Stimulated activated naive CD8-positive, alpha-beta T cell treated with anti-CD3 and anti-CD28 coated beads, Interleukin-15, Interleukin-2, amounts not matched to agents 100 ng/mL and 50 ng/mL, for 24 hours (primary cell): Measurements from ENCODE around the gene GYPC.
"Not testable (repeated sequence)": the region's sequence is repeated elsewhere in the genome, so short reads cannot be mapped to it uniquely, and the experiment has no call there.

Experiments used
- H3K27ac Mint-ChIP-seq: one replicate; pipeline ENCODE4 v1.8.0; 2021; ENCODE audit warnings: mild to moderate bottlenecking, mixed read lengths
- H3K27me3 Mint-ChIP-seq: one replicate; pipeline ENCODE4 v1.8.0; 2021; ENCODE audit warnings: mixed read lengths
- H3K36me3 Mint-ChIP-seq: one replicate; pipeline ENCODE4 v1.8.0; 2021; ENCODE audit warnings: low read depth, mixed read lengths
- H3K4me1 Mint-ChIP-seq: one replicate; pipeline ENCODE4 v1.8.0; 2021; ENCODE audit warnings: low read depth, mixed read lengths
- H3K4me3 Mint-ChIP-seq: one replicate; pipeline ENCODE4 v1.8.0; 2021; ENCODE audit warnings: mild to moderate bottlenecking, mixed read lengths
- H3K9me3 Mint-ChIP-seq: one replicate; pipeline ENCODE4 v1.8.0; 2021; ENCODE audit warnings: mixed read lengths

GYPC gene

GRCh38 chr2:126655500-126656430, at the start of gene GYPC:
GYPC (plus strand) TSS chr2:126656158; CDS start chr2:126656264, 106 bp downstream.
- peak within 1 kb of the TSS; percentile 93 for H3K4me3 Mint-ChIP-seq
- H3K9me3 Mint-ChIP-seq: peaks cover 3% of the 10 kb centered on the region
- peak within 1 kb of the TSS; percentile 99 for H3K27ac Mint-ChIP-seq
- no peaks in the 10 kb centered on the region for H3K27me3 Mint-ChIP-seq
- peaks cover 46% of the 10 kb centered on the region for H3K4me1 Mint-ChIP-seq
- H3K36me3 Mint-ChIP-seq: peaks cover 27% of the 10 kb centered on the region

GRCh38 chr2:126614524-126615227, 41.3 kb upstream of the GYPC start:
- H3K27me3 Mint-ChIP-seq: no peaks in the 10 kb centered on the region
- H3K36me3 Mint-ChIP-seq: no peaks in the 10 kb centered on the region
- no peak overlapping the region for H3K27ac Mint-ChIP-seq
- H3K4me3 Mint-ChIP-seq: no peak overlapping the region
- peaks cover 5% of the 10 kb centered on the region for H3K4me1 Mint-ChIP-seq
- no peaks in the 10 kb centered on the region for H3K9me3 Mint-ChIP-seq

- H3K9me3 Mint-ChIP-seq: no peaks in the 10 kb centered on the region
Observed at GRCh38 chr2:126616606-126617069, 39.3 kb upstream of the GYPC start.

GRCh38 chr2:126620302-126620701, 35.7 kb upstream of the GYPC start:
- no peaks in the 10 kb centered on the region for H3K27me3 Mint-ChIP-seq
- no peaks in the 10 kb centered on the region for H3K36me3 Mint-ChIP-seq
- H3K4me3 Mint-ChIP-seq: no peak overlapping the region
- H3K4me1 Mint-ChIP-seq: peaks cover 5% of the 10 kb centered on the region
- H3K27ac Mint-ChIP-seq: no peak overlapping the region
- no peaks in the 10 kb centered on the region for H3K9me3 Mint-ChIP-seq

More at GRCh38 chr2:126616606-126617069, 39.3 kb upstream of the GYPC start:
- Mint-ChIP-seq H3K27me3 (no peaks in the 10 kb centered on the region), H3K27ac (no peak overlapping the region), H3K36me3 (no peaks in the 10 kb centered on the region), H3K4me3 (no peak overlapping the region), H3K4me1 (peaks cover 5% of the 10 kb centered on the region)

GRCh38 chr2:126623000-126623399, 33.0 kb upstream of the GYPC start:
- H3K27ac Mint-ChIP-seq: no peak overlapping the region
- no peak overlapping the region for H3K4me3 Mint-ChIP-seq
- H3K9me3 Mint-ChIP-seq: no peaks in the 10 kb centered on the region
- no peaks in the 10 kb centered on the region for H3K4me1 Mint-ChIP-seq
- no peaks in the 10 kb centered on the region for H3K27me3 Mint-ChIP-seq
- H3K36me3 Mint-ChIP-seq: no peaks in the 10 kb centered on the region

- H3K9me3 Mint-ChIP-seq: no peaks in the 10 kb centered on the region
Observed at GRCh38 chr2:126627643-126628042, 28.3 kb upstream of the GYPC start.

GRCh38 chr2:126634273-126634861, 21.6 kb upstream of the GYPC start:
- peaks cover 4% of the 10 kb centered on the region for H3K4me1 Mint-ChIP-seq
- no peak overlapping the region for H3K27ac Mint-ChIP-seq
- no peak overlapping the region for H3K4me3 Mint-ChIP-seq
- H3K36me3 Mint-ChIP-seq: no peaks in the 10 kb centered on the region
- H3K27me3 Mint-ChIP-seq: no peaks in the 10 kb centered on the region
- no peaks in the 10 kb centered on the region for H3K9me3 Mint-ChIP-seq

More at GRCh38 chr2:126627643-126628042, 28.3 kb upstream of the GYPC start:
- Mint-ChIP-seq H3K4me3 (no peak overlapping the region), H3K27me3 (no peaks in the 10 kb centered on the region), H3K4me1 (no peaks in the 10 kb centered on the region), H3K36me3 (no peaks in the 10 kb centered on the region), H3K27ac (no peak overlapping the region)

- Mint-ChIP-seq H3K9me3 (no peaks in the 10 kb centered on the region), H3K27me3 (no peaks in the 10 kb centered on the region), H3K36me3 (no peaks in the 10 kb centered on the region), H3K27ac (no peak overlapping the region), H3K4me3 (no peak overlapping the region), H3K4me1 (peaks cover 4% of the 10 kb centered on the region)
Observed at GRCh38 chr2:126635281-126635680, 20.7 kb upstream of the GYPC start.

- no peaks in the 10 kb centered on the region for H3K36me3 Mint-ChIP-seq
- H3K27me3 Mint-ChIP-seq: no peaks in the 10 kb centered on the region
- H3K9me3 Mint-ChIP-seq: no peaks in the 10 kb centered on the region
- H3K27ac Mint-ChIP-seq: no peak overlapping the region
- H3K4me3 Mint-ChIP-seq: no peak overlapping the region
- H3K4me1 Mint-ChIP-seq: peaks cover 4% of the 10 kb centered on the region
Observed at GRCh38 chr2:126635736-126636135, 20.2 kb upstream of the GYPC start.

- H3K9me3 Mint-ChIP-seq: no peaks in the 10 kb centered on the region
- H3K4me3 Mint-ChIP-seq: no peak overlapping the region
- no peak overlapping the region for H3K27ac Mint-ChIP-seq
- no peaks in the 10 kb centered on the region for H3K36me3 Mint-ChIP-seq
- H3K27me3 Mint-ChIP-seq: no peaks in the 10 kb centered on the region
- peaks cover 4% of the 10 kb centered on the region for H3K4me1 Mint-ChIP-seq
Observed at GRCh38 chr2:126637386-126637785, 18.6 kb upstream of the GYPC start.

GRCh38 chr2:126638746-126639145, 17.2 kb upstream of the GYPC start:
- Mint-ChIP-seq H3K36me3 (no peaks in the 10 kb centered on the region), H3K4me3 (no peak overlapping the region), H3K27ac (no peak overlapping the region), H3K27me3 (no peaks in the 10 kb centered on the region), H3K9me3 (no peaks in the 10 kb centered on the region), H3K4me1 (peaks cover 4% of the 10 kb centered on the region)

GRCh38 chr2:126639276-126639675, 16.7 kb upstream of the GYPC start:
- Mint-ChIP-seq H3K36me3 (no peaks in the 10 kb centered on the region), H3K4me1 (peaks cover under 1% of the 10 kb centered on the region), H3K9me3 (no peaks in the 10 kb centered on the region), H3K27ac (no peak overlapping the region), H3K4me3 (no peak overlapping the region), H3K27me3 (no peaks in the 10 kb centered on the region)

- H3K9me3 Mint-ChIP-seq, H3K27ac Mint-ChIP-seq, H3K4me3 Mint-ChIP-seq, H3K36me3 Mint-ChIP-seq, H3K27me3 Mint-ChIP-seq: not testable (repeated sequence)
- H3K4me1 Mint-ChIP-seq: peaks cover 14% of the 10 kb centered on the region
Observed at GRCh38 chr2:126641294-126641693, 14.7 kb upstream of the GYPC start.

GRCh38 chr2:126642031-126642430, 13.9 kb upstream of the GYPC start:
- Mint-ChIP-seq H3K9me3 (no peaks in the 10 kb centered on the region), H3K4me3 (no peak overlapping the region), H3K36me3 (no peaks in the 10 kb centered on the region), H3K27me3 (no peaks in the 10 kb centered on the region), H3K4me1 (peaks cover 14% of the 10 kb centered on the region), H3K27ac (no peak overlapping the region)

GRCh38 chr2:126643431-126643830, 12.5 kb upstream of the GYPC start:
- Mint-ChIP-seq H3K36me3 (no peaks in the 10 kb centered on the region), H3K9me3 (no peaks in the 10 kb centered on the region), H3K27me3 (no peaks in the 10 kb centered on the region), H3K4me3 (no peak overlapping the region), H3K27ac (no peak overlapping the region), H3K4me1 (peaks cover 17% of the 10 kb centered on the region)
